HepG2 (cell line): ENCODE measurements around the gene TTC5. TPM values are rescaled to one million over a fixed set of nuclear protein-coding genes. Genes with fewer than 3 reads are reported as not detected.

Experiments used
- DMAP1 ChIP-seq: IDR thresholded peaks from 2 replicates; pipeline ENCODE4 v1.6.1; 2016
- FOXC1 ChIP-seq: sonication (generic); formaldehyde crosslinking; IDR thresholded peaks from 2 replicates; pipeline ENCODE4 v1.8.0; 2022; ENCODE audit warnings: mild to moderate bottlenecking, missing genetic modification reagents, borderline replicate concordance
- GABPB1 ChIP-seq: IDR thresholded peaks from 2 replicates; pipeline ENCODE4 v1.6.1; 2016; ENCODE audit warnings: mild to moderate bottlenecking, missing genetic modification reagents, moderate library complexity, missing compliant biosample characterization
- HIVEP1 ChIP-seq: sonication (generic); formaldehyde crosslinking; IDR thresholded peaks from 2 replicates; pipeline ENCODE4 v1.4.0; 2020; ENCODE audit warnings: mild to moderate bottlenecking, missing genetic modification reagents
- HNRNPUL1 ChIP-seq: fragments of 200-400 bp; formaldehyde crosslinking; IDR thresholded peaks from 2 replicates; pipeline ENCODE4 v1.6.1; 2017; ENCODE audit warnings: low read depth, mild to moderate bottlenecking, low read length, moderate library complexity
- KDM5B ChIP-seq: sonication (generic); formaldehyde crosslinking; IDR thresholded peaks from 2 replicates; pipeline ENCODE4 v1.4.0; 2020; ENCODE audit warnings: missing genetic modification reagents, mild to moderate bottlenecking, borderline replicate concordance
- KMT2B ChIP-seq: IDR thresholded peaks from 2 replicates; pipeline ENCODE4 v1.6.1; 2016; ENCODE audit warnings: missing genetic modification reagents, missing compliant biosample characterization
- NFRKB ChIP-seq: fragments of 450-650 bp; IDR thresholded peaks from 2 replicates; pipeline ENCODE4 v1.6.1; 2017
- NFYC ChIP-seq: IDR thresholded peaks from 2 replicates; pipeline ENCODE4 v1.6.1; 2016; ENCODE audit warnings: missing genetic modification reagents, missing compliant biosample characterization
- NR2F1 ChIP-seq, 2 experiments: fragments of 450-650 bp in 1 of 2; formaldehyde crosslinking in 1 of 2; IDR thresholded peaks; 2 replicates each; pipeline versions ENCODE4 v1.5.0 to v1.6.1; 2016 to 2020; ENCODE audit warnings: mild to moderate bottlenecking in 1 of 2, missing compliant biosample characterization in 1 of 2, missing genetic modification reagents in 1 of 2, moderate library complexity in 1 of 2
- PCBP1 ChIP-seq: fragments of 200-400 bp; formaldehyde crosslinking; IDR thresholded peaks from 2 replicates; pipeline ENCODE4 v1.6.1; 2017; ENCODE audit warnings: mild to moderate bottlenecking, low read depth, low read length, borderline replicate concordance
- POLR2A ChIP-seq, 2 experiments: IDR thresholded peaks; 2 replicates each; pipeline ENCODE4 v1.6.1; 2011; ENCODE audit warnings: low read depth in 2 of 2, low read length in 2 of 2, mild to moderate bottlenecking in 1 of 2, moderate library complexity in 1 of 2; ENCODE audit not compliant: insufficient read depth in 1 of 2
- PRMT3 ChIP-seq: sonication (generic); formaldehyde crosslinking; IDR thresholded peaks from 2 replicates; pipeline ENCODE4 v1.8.1; 2022; ENCODE audit warnings: low read depth, mild to moderate bottlenecking, moderate library complexity, missing genetic modification reagents, borderline replicate concordance
- RAD21 ChIP-seq: fragments of 450-650 bp; formaldehyde crosslinking; IDR thresholded peaks from 2 replicates; pipeline ENCODE4 v1.5.0; 2020; ENCODE audit warnings: mild to moderate bottlenecking
- SALL1 ChIP-seq: sonication (generic); formaldehyde crosslinking; IDR thresholded peaks from 2 replicates; pipeline ENCODE4 v1.8.0; 2022; ENCODE audit warnings: mild to moderate bottlenecking, missing genetic modification reagents
- SMAD9 ChIP-seq: sonication (generic); formaldehyde crosslinking; IDR thresholded peaks from 2 replicates; pipeline ENCODE4 v1.5.1; 2020; ENCODE audit warnings: mild to moderate bottlenecking, missing genetic modification reagents
- TBL1XR1 ChIP-seq: fragments of 150-350 bp; IDR thresholded peaks from 2 replicates; pipeline ENCODE4 v1.6.1; 2014; ENCODE audit warnings: borderline replicate concordance, low read length; ENCODE audit not compliant: partially characterized antibody
- TCF7 ChIP-seq: sonication (generic); IDR thresholded peaks from 2 replicates; pipeline ENCODE4 v1.6.1; 2016; ENCODE audit warnings: antibody characterized with exemption, low read depth
- ZNF33A ChIP-seq: sonication (generic); formaldehyde crosslinking; IDR thresholded peaks from 2 replicates; pipeline ENCODE4 v1.5.1; 2020; ENCODE audit warnings: missing genetic modification reagents, mild to moderate bottlenecking, moderate library complexity, borderline replicate concordance
- ZNF558 ChIP-seq: sonication (generic); formaldehyde crosslinking; IDR thresholded peaks from 2 replicates; pipeline ENCODE4 v1.9.0; 2022; ENCODE audit warnings: mild to moderate bottlenecking, missing genetic modification reagents, borderline replicate concordance
- ZNF644 ChIP-seq: IDR thresholded peaks from 2 replicates; pipeline ENCODE4 v1.6.1; 2016; ENCODE audit warnings: low read depth
- ZNF878 ChIP-seq: sonication (generic); formaldehyde crosslinking; IDR thresholded peaks from 2 replicates; pipeline ENCODE4 v1.8.1; 2023; ENCODE audit warnings: mild to moderate bottlenecking, missing genetic modification reagents, moderate library complexity
- polyA plus RNA-seq, 8 experiments: library from polyadenylated mRNA; depleted of rRNA in 3 of 8; stranded (reverse) in 7 of 8; unstranded in 1 of 8; fragments of >200 nt; fragmentation: Illumina TruSeq in 4 of 8; extraction: Trizol in 4 of 8; gene quantifications; 2 replicates each; pipeline versions ENCODE4 v1.2.1 to v1.2.3, GENCODE V29; 2011 to 2016; ENCODE audit warnings: low read depth in 4 of 8, missing spikeins in 1 of 8, mixed read lengths in 1 of 8; ENCODE audit not compliant: insufficient read depth in 1 of 8
- total RNA-seq, 5 experiments: library from RNA; depleted of rRNA; stranded (reverse); fragments of >200 nt; fragmentation: Illumina TruSeq; extraction: Trizol; gene quantifications; 2 replicates each; pipeline ENCODE4 v1.2.3, GENCODE V29; 2016; ENCODE audit warnings: low read depth in 1 of 5
- TF ChIP-seq, protein P1 (sequence below): IDR thresholded peaks from 2 replicates; pipeline ENCODE4 v1.6.1; 2012; ENCODE audit warnings: low read depth, low read length, improper control_type of control experiment
- TF ChIP-seq, protein P2 (sequence below): sonication (generic); formaldehyde crosslinking; IDR thresholded peaks from 2 replicates; pipeline ENCODE4 v1.4.0; 2020; ENCODE audit warnings: mild to moderate bottlenecking, missing genetic modification reagents
- TF ChIP-seq, protein P3 (sequence below): sonication (generic); formaldehyde crosslinking; IDR thresholded peaks from 2 replicates; pipeline ENCODE4 v1.4.0; 2020; ENCODE audit warnings: missing genetic modification reagents; ENCODE audit errors: not compliant biosample characterization

TTC5 gene
- total and polyA plus RNA-seq, 2 of the 13 experiments (the other 11 are each of a cell fraction or from before 2014, with no cell fraction given): 8.7 to 28.5 TPM

DNA sequence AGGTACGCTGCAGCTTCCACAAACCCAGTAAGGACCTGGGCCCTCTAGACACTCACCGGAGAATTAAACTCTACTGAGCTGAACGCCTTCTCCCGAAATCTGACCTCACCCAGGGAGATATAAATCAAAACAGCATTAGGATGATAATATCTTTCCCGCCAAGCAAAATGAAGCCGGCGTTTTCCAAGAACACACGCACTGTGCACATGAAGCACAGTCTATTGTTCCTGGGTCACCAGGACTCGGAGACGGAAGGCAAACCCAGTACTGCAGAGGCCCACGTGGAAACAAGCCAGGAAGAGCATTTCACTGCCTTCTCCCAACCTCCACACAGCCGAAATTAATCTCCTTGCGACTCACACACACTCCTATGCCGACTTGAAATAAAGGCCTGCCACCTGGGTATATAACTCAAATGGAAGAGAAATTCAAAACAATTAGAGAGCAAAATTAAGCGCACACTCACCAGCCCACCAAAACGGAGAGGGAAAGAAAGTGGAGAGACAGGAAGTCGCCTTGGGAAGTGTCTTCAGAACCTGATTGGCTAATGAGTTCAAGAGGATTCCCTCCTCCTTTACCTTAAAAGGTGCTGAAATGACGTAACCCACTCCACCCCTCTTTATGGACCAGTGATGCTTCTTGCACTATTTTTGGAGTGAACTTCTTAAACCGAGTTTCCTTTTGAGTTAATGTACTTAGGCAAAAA is 27.2 kb upstream of the TTC5 start, which contains the start of gene CCNB1IP1 (continued):
- TF ChIP-seq NR2F1 (CRISPR knock-in tag; IDR thresholded peaks at IDR 0.05): no peak
- no peak for TF ChIP-seq RAD21 (CRISPR knock-in tag)
- peak; percentile 78 to 94 for TF ChIP-seq POLR2A (IDR thresholded peaks at IDR 0.05; ENCODE audit: insufficient read depth in 1 of 2, low read depth in 2 of 2, low read length in 2 of 2)
- TF ChIP-seq NFRKB: no peak
- no peak for TF ChIP-seq ZNF644
- peak; percentile 76 for TF ChIP-seq GABPB1 (CRISPR knock-in tag)
- no peak for TF ChIP-seq FOXC1 (CRISPR knock-in tag)
- TF ChIP-seq TCF7: no peak
- TF ChIP-seq NFYC (CRISPR knock-in tag): peak; percentile 86
- TF ChIP-seq SALL1: peak; percentile 48; the same call in 1 of the 2 replicates
- TF ChIP-seq ZNF558: no peak
- TF ChIP-seq PRMT3: no peak
- TF ChIP-seq, protein P1, sequence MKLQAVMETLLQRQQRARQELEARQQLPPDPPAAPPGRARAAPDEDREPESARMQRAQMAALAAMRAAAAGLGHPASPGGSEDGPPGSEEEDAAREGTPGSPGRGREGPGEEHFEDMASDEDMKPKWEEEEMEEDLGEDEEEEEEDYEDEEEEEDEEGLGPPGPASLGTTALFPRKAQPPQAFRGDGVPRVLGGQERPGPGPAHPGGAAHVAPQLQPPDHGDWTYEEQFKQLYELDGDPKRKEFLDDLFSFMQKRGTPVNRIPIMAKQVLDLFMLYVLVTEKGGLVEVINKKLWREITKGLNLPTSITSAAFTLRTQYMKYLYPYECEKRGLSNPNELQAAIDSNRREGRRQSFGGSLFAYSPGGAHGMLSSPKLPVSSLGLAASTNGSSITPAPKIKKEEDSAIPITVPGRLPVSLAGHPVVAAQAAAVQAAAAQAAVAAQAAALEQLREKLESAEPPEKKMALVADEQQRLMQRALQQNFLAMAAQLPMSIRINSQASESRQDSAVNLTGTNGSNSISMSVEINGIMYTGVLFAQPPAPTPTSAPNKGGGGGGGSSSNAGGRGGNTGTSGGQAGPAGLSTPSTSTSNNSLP: no peak
- TF ChIP-seq, protein P2, sequence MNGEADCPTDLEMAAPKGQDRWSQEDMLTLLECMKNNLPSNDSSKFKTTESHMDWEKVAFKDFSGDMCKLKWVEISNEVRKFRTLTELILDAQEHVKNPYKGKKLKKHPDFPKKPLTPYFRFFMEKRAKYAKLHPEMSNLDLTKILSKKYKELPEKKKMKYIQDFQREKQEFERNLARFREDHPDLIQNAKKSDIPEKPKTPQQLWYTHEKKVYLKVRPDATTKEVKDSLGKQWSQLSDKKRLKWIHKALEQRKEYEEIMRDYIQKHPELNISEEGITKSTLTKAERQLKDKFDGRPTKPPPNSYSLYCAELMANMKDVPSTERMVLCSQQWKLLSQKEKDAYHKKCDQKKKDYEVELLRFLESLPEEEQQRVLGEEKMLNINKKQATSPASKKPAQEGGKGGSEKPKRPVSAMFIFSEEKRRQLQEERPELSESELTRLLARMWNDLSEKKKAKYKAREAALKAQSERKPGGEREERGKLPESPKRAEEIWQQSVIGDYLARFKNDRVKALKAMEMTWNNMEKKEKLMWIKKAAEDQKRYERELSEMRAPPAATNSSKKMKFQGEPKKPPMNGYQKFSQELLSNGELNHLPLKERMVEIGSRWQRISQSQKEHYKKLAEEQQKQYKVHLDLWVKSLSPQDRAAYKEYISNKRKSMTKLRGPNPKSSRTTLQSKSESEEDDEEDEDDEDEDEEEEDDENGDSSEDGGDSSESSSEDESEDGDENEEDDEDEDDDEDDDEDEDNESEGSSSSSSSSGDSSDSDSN (CRISPR knock-in tag): peak; percentile 60; the same call in 1 of the 2 replicates
- TF ChIP-seq, protein P3, sequence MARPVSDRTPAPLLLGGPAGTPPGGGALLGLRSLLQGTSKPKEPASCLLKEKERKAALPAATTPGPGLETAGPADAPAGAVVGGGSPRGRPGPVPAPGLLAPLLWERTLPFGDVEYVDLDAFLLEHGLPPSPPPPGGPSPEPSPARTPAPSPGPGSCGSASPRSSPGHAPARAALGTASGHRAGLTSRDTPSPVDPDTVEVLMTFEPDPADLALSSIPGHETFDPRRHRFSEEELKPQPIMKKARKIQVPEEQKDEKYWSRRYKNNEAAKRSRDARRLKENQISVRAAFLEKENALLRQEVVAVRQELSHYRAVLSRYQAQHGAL (CRISPR knock-in tag): no peak
- TF ChIP-seq TBL1XR1: peak; percentile 16
- TF ChIP-seq KMT2B (CRISPR knock-in tag): peak; percentile 61; the same call in 1 of the 2 replicates
- TF ChIP-seq KDM5B (CRISPR knock-in tag): no peak
- no peak for TF ChIP-seq PCBP1
- TF ChIP-seq DMAP1 (CRISPR knock-in tag): peak; percentile 88; the same call in 1 of the 2 replicates
- TF ChIP-seq SMAD9 (CRISPR knock-in tag): peak; percentile 59; the same call in 1 of the 2 replicates
- TF ChIP-seq HIVEP1: peak; percentile 71; the same call in 1 of the 2 replicates
- TF ChIP-seq ZNF33A: no peak
- TF ChIP-seq HNRNPUL1: no peak
- TF ChIP-seq ZNF878 (CRISPR knock-in tag): no peak; the same call in 1 of the 2 replicates
